HepG2 (cell line): Measurements from ENCODE around the gene TXNDC12. TPM values are rescaled to one million over a fixed set of nuclear protein-coding genes. Genes with fewer than 3 reads are reported as not detected.
A peak's percentile ranks its signal among the peaks of the same experiment; 100 is the strongest.

Experiments used
- ATAC-seq: fragments of 200-7000 bp; cut with Tn5 transposase; 3 replicates; pipeline ENCODE4 v1.9.1; 2020; ENCODE audit warnings: mild to moderate bottlenecking, moderate library complexity
- BruUV-seq: library from RNA; stranded (reverse); fragments of 400-500 nt; replicated peaks from 2 replicates; lab custom pipeline; 2021; lab: Mats Ljungman, UMichigan
- CTCF ChIA-PET: fragments of 300-600 bp; formaldehyde crosslinking; extraction: SDS; loops from one replicate; lab custom pipeline; 2021; ENCODE audit warnings: low total read pairs, inconsistent platforms, low intra/inter-chr PET ratio; lab: Yijun Ruan, JAX
- POLR2A ChIA-PET: fragments of 350-600 bp; sonication (Branson Sonifier 250); formaldehyde crosslinking; loops from one replicate; lab custom pipeline; 2020; ENCODE audit warnings: antibody characterized with exemption, inconsistent platforms; lab: Yijun Ruan, JAX
- DNase-seq: peaks from one replicate; pipeline ENCODE4 v3.0.0-alpha.2; 2015; ENCODE audit warnings: low spot score
- FAIRE-seq: peaks from 3 replicates; lab custom pipeline; 2011; peaks lifted over from hg19 to GRCh38; lab: Jason Lieb, UNC
- H2AFZ ChIP-seq: one replicate; pipeline ENCODE4 v1.6.1; 2011; ENCODE audit warnings: low read length, inconsistent platforms
- H3K27ac ChIP-seq: fragments of 300-600 bp; 3 replicates; pipeline ENCODE4 v1.8.0; 2011; ENCODE audit warnings: mixed run types, mild to moderate bottlenecking, mixed read lengths, low read length, inconsistent platforms; ENCODE audit not compliant: insufficient read depth; ENCODE audit errors: extremely low read length
- H3K27me3 ChIP-seq, 2 experiments: fragments of 200-600 bp in 1 of 2; 2 replicates in 1 of 2; 3 replicates in 1 of 2; pipeline versions ENCODE4 v1.6.0 to v1.8.0; 2011; ENCODE audit warnings: low read length in 2 of 2, mild to moderate bottlenecking in 2 of 2, moderate library complexity in 2 of 2, inconsistent platforms in 1 of 2; ENCODE audit not compliant: insufficient read depth in 2 of 2, control insufficient read depth in 1 of 2
- H3K36me3 ChIP-seq, 2 experiments: fragments of 200-600 bp in 1 of 2; replicated peaks in 1 of 2; 2 replicates in 1 of 2; 3 replicates in 1 of 2; pipeline versions ENCODE4 v1.5.1 to v1.8.0; 2011; ENCODE audit warnings: low read length in 2 of 2, inconsistent platforms in 1 of 2; ENCODE audit not compliant: insufficient read depth in 2 of 2, control insufficient read depth in 1 of 2
- H3K4me1 ChIP-seq: 2 replicates; pipeline ENCODE4 v1.5.1; 2012; ENCODE audit warnings: low read length, inconsistent platforms; ENCODE audit not compliant: insufficient read depth
- H3K4me2 ChIP-seq: 2 replicates; pipeline ENCODE4 v1.6.0; 2011; ENCODE audit warnings: low read depth, low read length, inconsistent platforms
- H3K4me3 ChIP-seq, 3 experiments: fragments of 200-600 bp in 1 of 3; sonication (generic), shearing (Covaris generic) in 1 of 3; replicated peaks in 1 of 3; 2 replicates each; pipeline ENCODE4 v1.5.1; 2011 to 2016; ENCODE audit warnings: low read length in 3 of 3, inconsistent platforms in 2 of 3, low read depth in 2 of 3, mild to moderate bottlenecking in 2 of 3, control low read depth in 1 of 3, mixed read lengths in 1 of 3; ENCODE audit not compliant: insufficient read depth in 1 of 3
- H3K79me2 ChIP-seq: one replicate; pipeline ENCODE4 v1.6.1; 2011; ENCODE audit warnings: low read length, inconsistent platforms; ENCODE audit not compliant: insufficient read depth
- H3K9ac ChIP-seq: 2 replicates; pipeline ENCODE4 v1.6.0; 2011; ENCODE audit warnings: mild to moderate bottlenecking, low read depth, low read length, inconsistent platforms; ENCODE audit not compliant: insufficient read depth
- H3K9me3 ChIP-seq: 2 replicates; pipeline ENCODE4 v1.5.1; 2012; ENCODE audit warnings: mild to moderate bottlenecking, low read length
- H4K20me1 ChIP-seq: 2 replicates; pipeline ENCODE4 v1.6.0; 2011; ENCODE audit warnings: inconsistent platforms, mild to moderate bottlenecking, low read length, moderate library complexity; ENCODE audit not compliant: insufficient read depth
- ATF1 ChIP-seq: IDR thresholded peaks from 2 replicates; pipeline ENCODE4 v1.6.1; 2016; ENCODE audit warnings: mild to moderate bottlenecking, control low read depth
- HNRNPLL ChIP-seq: fragments of 200-400 bp; formaldehyde crosslinking; IDR thresholded peaks from 2 replicates; pipeline ENCODE4 v1.6.1; 2017; ENCODE audit warnings: mild to moderate bottlenecking, low read depth, low read length; ENCODE audit not compliant: poor library complexity, severe bottlenecking
- JARID2 ChIP-seq: sonication (generic); formaldehyde crosslinking; IDR thresholded peaks from 2 replicates; pipeline ENCODE4 v1.8.1; 2023; ENCODE audit warnings: missing genetic modification reagents, inconsistent platforms; ENCODE audit not compliant: insufficient replicate concordance
- KDM1A ChIP-seq: IDR thresholded peaks from 2 replicates; pipeline ENCODE4 v1.6.1; 2016; ENCODE audit warnings: missing compliant biosample characterization
- LRRFIP1 ChIP-seq: sonication (generic); formaldehyde crosslinking; conservative IDR thresholded peaks from 2 replicates; pipeline ENCODE4 v1.4.0; 2020; ENCODE audit warnings: missing genetic modification reagents
- RARA ChIP-seq: IDR thresholded peaks from 2 replicates; pipeline ENCODE4 v1.6.1; 2016; ENCODE audit warnings: missing genetic modification reagents, missing compliant biosample characterization
- RBAK ChIP-seq: sonication (generic); formaldehyde crosslinking; IDR thresholded peaks from 2 replicates; pipeline ENCODE4 v1.5.1; 2020; ENCODE audit warnings: mild to moderate bottlenecking, missing genetic modification reagents
- ZBTB1 ChIP-seq: sonication (generic); formaldehyde crosslinking; IDR thresholded peaks from 2 replicates; pipeline ENCODE4 v1.4.0; 2020; ENCODE audit warnings: missing genetic modification reagents, borderline replicate concordance
- ZBTB39 ChIP-seq: sonication (generic); formaldehyde crosslinking; IDR thresholded peaks from 2 replicates; pipeline ENCODE4 v1.5.0; 2020; ENCODE audit warnings: missing genetic modification reagents
- ZBTB44 ChIP-seq: sonication (generic); formaldehyde crosslinking; IDR thresholded peaks from 2 replicates; pipeline ENCODE4 v1.4.0; 2020; ENCODE audit warnings: missing genetic modification reagents
- ZNF251 ChIP-seq: sonication (generic); formaldehyde crosslinking; IDR thresholded peaks from 2 replicates; pipeline ENCODE4 v1.9.0; 2021; ENCODE audit warnings: mild to moderate bottlenecking, missing genetic modification reagents
- ZNF501 ChIP-seq: sonication (generic); formaldehyde crosslinking; IDR thresholded peaks from 2 replicates; pipeline ENCODE4 v1.5.1; 2020; ENCODE audit warnings: mild to moderate bottlenecking, moderate library complexity, missing genetic modification reagents
- ZNF513 ChIP-seq: sonication (generic); formaldehyde crosslinking; conservative IDR thresholded peaks from 2 replicates; pipeline ENCODE4 v1.5.0; 2020; ENCODE audit warnings: missing genetic modification reagents
- ZNF564 ChIP-seq: sonication (generic); formaldehyde crosslinking; IDR thresholded peaks from 2 replicates; pipeline ENCODE4 v1.8.1; 2023; ENCODE audit warnings: mild to moderate bottlenecking, missing genetic modification reagents
- WGBS: methylation state at CpG from one replicate; pipeline ENCODE4 v1.1.6; 2017; ENCODE audit warnings: low lambda C conversion rate; 5-methylcytosine and 5-hydroxymethylcytosine counted together
- in situ Hi-C: cut with HindIII; loops from 2 replicates; pipeline ENCODE4 v1.10.0; 2017; ENCODE audit warnings: low pct_unique_long_range_greater_than_20kb; ENCODE audit not compliant: extremely low pct_ligation_motif_present
- intact Hi-C: fragments of 100-400 bp; cut with micrococcal nuclease; formaldehyde crosslinking; loops from one replicate; pipeline ENCODE4 v1.10.0; 2022; ENCODE audit not compliant: unreplicated experiment
- polyA plus RNA-seq, 8 experiments: library from polyadenylated mRNA; depleted of rRNA in 3 of 8; stranded (reverse) in 7 of 8; unstranded in 1 of 8; fragments of >200 nt; fragmentation: Illumina TruSeq in 4 of 8; extraction: Trizol in 4 of 8; gene quantifications; 2 replicates each; pipeline versions ENCODE4 v1.2.1 to v1.2.3, GENCODE V29; 2011 to 2016; ENCODE audit warnings: low read depth in 4 of 8, missing spikeins in 1 of 8, mixed read lengths in 1 of 8; ENCODE audit not compliant: insufficient read depth in 1 of 8
- total RNA-seq, 5 experiments: library from RNA; depleted of rRNA; stranded (reverse); fragments of >200 nt; fragmentation: Illumina TruSeq; extraction: Trizol; gene quantifications; 2 replicates each; pipeline ENCODE4 v1.2.3, GENCODE V29; 2016; ENCODE audit warnings: low read depth in 1 of 5
- TF ChIP-seq, protein P1 (sequence below): sonication (generic); formaldehyde crosslinking; IDR thresholded peaks from 2 replicates; pipeline ENCODE4 v1.4.0; 2020; ENCODE audit warnings: mild to moderate bottlenecking, missing genetic modification reagents

Gene TXNDC12
- total and polyA plus RNA-seq, 2 of the 13 experiments (the other 11 are each of a cell fraction or from before 2014, with no cell fraction given), result 65.6 to 67.2 TPM

DNA sequence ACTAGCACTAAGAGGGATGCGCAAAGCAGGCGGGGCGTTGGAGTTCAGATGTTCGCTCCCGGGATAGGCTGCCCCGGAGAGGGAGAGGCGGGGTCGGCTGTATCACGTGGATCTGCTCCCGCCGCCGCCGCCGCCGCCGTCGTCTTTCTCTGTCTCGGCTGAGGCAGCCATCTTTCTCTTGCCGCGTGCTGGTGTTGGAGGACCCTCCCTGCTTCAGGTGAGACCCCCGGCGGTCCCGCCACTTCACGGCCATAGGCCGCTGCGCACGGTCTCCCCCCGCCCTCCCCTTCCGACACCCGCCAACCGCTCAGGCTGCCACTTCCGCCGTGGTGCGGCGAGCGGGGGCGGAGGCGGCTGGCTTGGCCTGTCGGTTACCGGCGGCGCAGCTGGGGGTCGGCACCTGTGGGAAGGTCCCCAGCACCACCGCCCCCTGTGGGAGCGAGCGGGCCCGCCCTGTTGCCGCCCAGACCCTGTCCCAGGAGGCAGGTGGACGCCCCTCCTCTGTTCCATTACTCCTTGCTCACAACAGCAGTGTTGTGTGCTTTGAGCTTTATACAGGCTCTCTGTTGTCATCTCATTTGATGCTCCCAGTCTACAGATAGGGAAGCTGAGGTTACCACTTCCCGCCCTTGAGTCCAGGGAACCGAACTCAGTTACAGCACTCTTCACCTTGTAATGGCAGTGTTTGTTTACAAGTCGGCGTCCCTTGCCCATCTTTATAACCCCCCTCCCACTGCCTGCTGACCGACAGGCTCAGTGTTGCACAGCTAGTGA is 1.4 kb upstream of the TXNDC12 start, which contains the start of gene BTF3L4:
TSS of gene BTF3L4 (plus strand) at position 133 of the 774 bp plus-strand sequence. CDS start 3,553 bp downstream, outside the sequence.
- DNase-seq, result peak; percentile 91
- 3% methylated on average over 14 of the region's 54 CpGs for WGBS
- TF ChIP-seq ZNF251 (CRISPR knock-in tag) (no peak), HNRNPLL (peak; percentile 91), RARA (CRISPR knock-in tag) (no peak), RBAK (CRISPR knock-in tag) (no peak), ZBTB44 (CRISPR knock-in tag) (no peak), ZNF513 (no peak), ZNF564 (CRISPR knock-in tag) (0 out of 2 replicates have a peak, but pooled peaks have one; percentile 52), KDM1A (CRISPR knock-in tag) (no peak), ZBTB39 (CRISPR knock-in tag) (no peak), JARID2 (CRISPR knock-in tag) (no peak), ZNF501 (CRISPR knock-in tag) (peak; percentile 72), LRRFIP1 (CRISPR knock-in tag) (no peak), ZBTB1 (CRISPR knock-in tag) (no peak), ATF1 (CRISPR knock-in tag) (no peak)
- TF ChIP-seq, protein P1, sequence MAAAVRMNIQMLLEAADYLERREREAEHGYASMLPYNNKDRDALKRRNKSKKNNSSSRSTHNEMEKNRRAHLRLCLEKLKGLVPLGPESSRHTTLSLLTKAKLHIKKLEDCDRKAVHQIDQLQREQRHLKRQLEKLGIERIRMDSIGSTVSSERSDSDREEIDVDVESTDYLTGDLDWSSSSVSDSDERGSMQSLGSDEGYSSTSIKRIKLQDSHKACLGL (CRISPR knock-in tag), result peak; percentile 38; the same call in 1 of the 2 replicates

More for the DNA sequence above, 1.4 kb upstream of the TXNDC12 start, which contains the start of gene BTF3L4:
- Histone ChIP-seq H3K9me3 (no peaks in the 10 kb centered on the region), H2AFZ (no peak within 1 kb of the TSS), H3K27me3 (no peaks in the 10 kb centered on the region; a peak in 1 of 5 replicates), H3K79me2 (peaks cover 76% of the 10 kb centered on the region), H3K27ac (peak within 1 kb of the TSS; percentile 91), H3K36me3 (peaks cover 7 to 16% of the 10 kb centered on the region in 2 experiments), H3K4me3 (peak within 1 kb of the TSS; percentile 85 to 89 (median 87)), H3K9ac (peak within 1 kb of the TSS; percentile 88), H3K4me2 (peak within 1 kb of the TSS; percentile 81), H3K4me1 (peaks cover 51% of the 10 kb centered on the region), H4K20me1 (peaks cover 26% of the 10 kb centered on the region)
- intact Hi-C loops, result loop anchor here (1.0 kb wide), 1 partner anchor 42 kb away; no protein-coding TSS in a partner anchor
- ChIA-PET POLR2A (interaction anchor here (0.7 to 5.3 kb wide), 19 partner anchors 8 to 312 kb away, joined by 3 to 80 read pairs (median 4); partner anchors contain the start of genes CC2D1B and KTI12), CTCF (no interaction called here)
- in situ Hi-C loops, result no loop called here
- no TSS peak for BruUV-seq
- ATAC-seq (peak; percentile 94), FAIRE-seq (peak; percentile 12)
